Measurements from ENCODE around the gene TUBA1C.

Gene TUBA1C

DNA sequence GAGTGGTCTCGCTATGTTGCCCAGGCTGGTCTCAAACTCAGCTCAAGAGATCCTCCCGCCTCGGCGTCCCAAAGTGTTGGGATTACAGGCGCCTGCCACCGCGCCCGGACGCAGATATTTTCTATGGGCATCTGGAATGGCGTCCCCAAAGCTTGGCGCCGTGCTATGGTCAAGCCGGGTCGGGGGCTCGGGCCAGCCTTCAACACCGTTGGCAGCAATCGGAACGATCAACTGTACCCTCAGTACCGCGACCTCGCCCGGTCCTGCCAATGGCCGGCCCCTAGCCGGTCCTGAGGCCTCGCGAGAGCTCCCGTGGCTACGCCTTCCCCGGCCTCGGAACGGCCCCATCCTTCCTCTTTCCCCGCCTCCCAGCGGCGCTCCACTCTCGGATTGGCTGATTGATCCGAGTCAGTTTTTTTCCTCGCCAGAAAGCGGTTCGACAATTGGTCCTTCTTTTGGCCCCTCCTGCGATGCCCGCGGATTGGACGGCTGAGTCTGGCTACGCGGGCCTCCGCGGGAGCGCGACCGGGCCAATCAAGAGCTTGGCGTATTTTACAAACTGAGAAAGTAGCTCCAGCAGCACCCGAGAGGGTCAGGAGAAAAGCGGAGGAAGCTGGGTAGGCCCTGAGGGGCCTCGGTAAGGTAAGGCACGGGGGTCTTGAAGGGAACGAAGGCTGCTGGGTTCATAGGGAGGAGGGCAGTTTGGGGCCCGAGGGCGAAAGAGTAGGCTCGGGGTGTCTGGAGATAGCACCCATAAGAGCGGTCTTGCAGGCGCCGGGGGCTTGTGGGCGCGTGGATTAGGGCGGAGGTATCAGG, 58.0 kb downstream of the TUBA1C start, which contains the start of gene TROAP (continued):
- TF ChIP-seq PRDM1 (tag by site-specific recombination; IDR thresholded peaks at IDR 0.05) (no peak), ZNF155 (tag by site-specific recombination; IDR thresholded peaks at IDR 0.05) (no peak), ZNF561 (tag by site-specific recombination; IDR thresholded peaks at IDR 0.05; ENCODE audit: borderline replicate concordance) (0 out of 2 replicates have a peak, but pooled peaks have one; percentile 21), ZNF16 (tag by site-specific recombination; IDR thresholded peaks at IDR 0.05; ENCODE audit: low read depth) (no peak), ZNF48 (tag by site-specific recombination; IDR thresholded peaks at IDR 0.05) (no peak), ZBTB17 (tag by site-specific recombination; IDR thresholded peaks at IDR 0.05) (peak; percentile 54; the same call in 1 of the 2 replicates), RBAK (tag by site-specific recombination; IDR thresholded peaks at IDR 0.05) (no peak), ZNF132 (tag by site-specific recombination; IDR thresholded peaks at IDR 0.05; ENCODE audit: borderline replicate concordance) (no peak), ZNF510 (tag by site-specific recombination; IDR thresholded peaks at IDR 0.05; ENCODE audit: insufficient replicate concordance) (no peak), ZNF830 (tag by site-specific recombination; IDR thresholded peaks at IDR 0.05; ENCODE audit: low read depth) (no peak), ZBTB21 (tag by site-specific recombination; IDR thresholded peaks at IDR 0.05) (no peak), ZBTB1 (tag by site-specific recombination; IDR thresholded peaks at IDR 0.05) (no peak), ZNF174 (tag by site-specific recombination; IDR thresholded peaks at IDR 0.05) (no peak), BCL11B (tag by site-specific recombination; IDR thresholded peaks at IDR 0.05; ENCODE audit: low read depth) (peak; percentile 53; the same call in 1 of the 2 replicates), ZNF292 (tag by site-specific recombination; IDR thresholded peaks at IDR 0.05; ENCODE audit: borderline replicate concordance, low read depth) (no peak), ZNF626 (tag by site-specific recombination; IDR thresholded peaks at IDR 0.05) (no peak), HOXA7 (CRISPR knock-in tag; IDR thresholded peaks at IDR 0.05; ENCODE audit: borderline replicate concordance) (no peak)
- TF ChIP-seq, protein P1, sequence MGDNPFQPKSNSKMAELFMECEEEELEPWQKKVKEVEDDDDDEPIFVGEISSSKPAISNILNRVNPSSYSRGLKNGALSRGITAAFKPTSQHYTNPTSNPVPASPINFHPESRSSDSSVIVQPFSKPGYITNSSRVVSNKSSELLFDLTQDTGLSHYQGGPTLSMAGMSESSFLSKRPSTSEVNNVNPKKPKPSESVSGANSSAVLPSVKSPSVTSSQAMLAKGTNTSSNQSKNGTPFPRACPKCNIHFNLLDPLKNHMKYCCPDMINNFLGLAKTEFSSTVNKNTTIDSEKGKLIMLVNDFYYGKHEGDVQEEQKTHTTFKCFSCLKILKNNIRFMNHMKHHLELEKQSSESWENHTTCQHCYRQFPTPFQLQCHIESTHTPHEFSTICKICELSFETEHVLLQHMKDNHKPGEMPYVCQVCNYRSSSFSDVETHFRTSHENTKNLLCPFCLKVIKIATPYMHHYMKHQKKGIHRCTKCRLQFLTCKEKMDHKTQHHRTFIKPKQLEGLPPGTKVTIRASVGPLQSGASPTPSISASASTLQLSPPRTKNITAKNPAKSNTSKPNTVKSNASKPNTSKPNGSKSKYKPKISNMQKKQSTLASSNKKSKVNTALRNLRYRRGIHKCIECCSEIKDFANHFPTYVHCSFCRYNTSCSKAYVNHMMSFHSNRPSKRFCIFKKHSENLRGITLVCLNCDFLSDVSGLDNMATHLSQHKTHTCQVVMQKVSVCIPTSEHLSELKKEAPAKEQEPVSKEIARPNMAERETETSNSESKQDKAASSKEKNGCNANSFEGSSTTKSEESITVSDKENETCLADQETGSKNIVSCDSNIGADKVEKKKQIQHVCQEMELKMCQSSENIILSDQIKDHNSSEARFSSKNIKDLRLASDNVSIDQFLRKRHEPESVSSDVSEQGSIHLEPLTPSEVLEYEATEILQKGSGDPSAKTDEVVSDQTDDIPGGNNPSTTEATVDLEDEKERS (tag by site-specific recombination; IDR thresholded peaks at IDR 0.05), result no peak
- TF ChIP-seq, protein P2, sequence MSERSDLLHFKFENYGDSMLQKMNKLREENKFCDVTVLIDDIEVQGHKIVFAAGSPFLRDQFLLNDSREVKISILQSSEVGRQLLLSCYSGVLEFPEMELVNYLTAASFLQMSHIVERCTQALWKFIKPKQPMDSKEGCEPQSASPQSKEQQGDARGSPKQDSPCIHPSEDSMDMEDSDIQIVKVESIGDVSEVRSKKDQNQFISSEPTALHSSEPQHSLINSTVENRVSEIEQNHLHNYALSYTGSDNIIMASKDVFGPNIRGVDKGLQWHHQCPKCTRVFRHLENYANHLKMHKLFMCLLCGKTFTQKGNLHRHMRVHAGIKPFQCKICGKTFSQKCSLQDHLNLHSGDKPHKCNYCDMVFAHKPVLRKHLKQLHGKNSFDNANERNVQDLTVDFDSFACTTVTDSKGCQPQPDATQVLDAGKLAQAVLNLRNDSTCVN (tag by site-specific recombination; optimal IDR thresholded peaks at IDR 0.05), result peak; percentile 77
- TF ChIP-seq, protein P3, sequence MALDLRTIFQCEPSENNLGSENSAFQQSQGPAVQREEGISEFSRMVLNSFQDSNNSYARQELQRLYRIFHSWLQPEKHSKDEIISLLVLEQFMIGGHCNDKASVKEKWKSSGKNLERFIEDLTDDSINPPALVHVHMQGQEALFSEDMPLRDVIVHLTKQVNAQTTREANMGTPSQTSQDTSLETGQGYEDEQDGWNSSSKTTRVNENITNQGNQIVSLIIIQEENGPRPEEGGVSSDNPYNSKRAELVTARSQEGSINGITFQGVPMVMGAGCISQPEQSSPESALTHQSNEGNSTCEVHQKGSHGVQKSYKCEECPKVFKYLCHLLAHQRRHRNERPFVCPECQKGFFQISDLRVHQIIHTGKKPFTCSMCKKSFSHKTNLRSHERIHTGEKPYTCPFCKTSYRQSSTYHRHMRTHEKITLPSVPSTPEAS (tag by site-specific recombination; IDR thresholded peaks at IDR 0.05), result no peak
- TF ChIP-seq, protein P4, sequence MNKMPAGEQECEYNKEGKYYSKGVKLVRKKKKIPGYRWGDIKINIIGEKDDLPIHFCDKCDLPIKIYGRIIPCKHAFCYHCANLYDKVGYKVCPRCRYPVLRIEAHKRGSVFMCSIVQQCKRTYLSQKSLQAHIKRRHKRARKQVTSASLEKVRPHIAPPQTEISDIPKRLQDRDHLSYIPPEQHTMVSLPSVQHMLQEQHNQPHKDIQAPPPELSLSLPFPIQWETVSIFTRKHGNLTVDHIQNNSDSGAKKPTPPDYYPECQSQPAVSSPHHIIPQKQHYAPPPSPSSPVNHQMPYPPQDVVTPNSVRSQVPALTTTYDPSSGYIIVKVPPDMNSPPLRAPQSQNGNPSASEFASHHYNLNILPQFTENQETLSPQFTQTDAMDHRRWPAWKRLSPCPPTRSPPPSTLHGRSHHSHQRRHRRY (tag by site-specific recombination; IDR thresholded peaks at IDR 0.05), result no peak
- TF ChIP-seq, protein P5, sequence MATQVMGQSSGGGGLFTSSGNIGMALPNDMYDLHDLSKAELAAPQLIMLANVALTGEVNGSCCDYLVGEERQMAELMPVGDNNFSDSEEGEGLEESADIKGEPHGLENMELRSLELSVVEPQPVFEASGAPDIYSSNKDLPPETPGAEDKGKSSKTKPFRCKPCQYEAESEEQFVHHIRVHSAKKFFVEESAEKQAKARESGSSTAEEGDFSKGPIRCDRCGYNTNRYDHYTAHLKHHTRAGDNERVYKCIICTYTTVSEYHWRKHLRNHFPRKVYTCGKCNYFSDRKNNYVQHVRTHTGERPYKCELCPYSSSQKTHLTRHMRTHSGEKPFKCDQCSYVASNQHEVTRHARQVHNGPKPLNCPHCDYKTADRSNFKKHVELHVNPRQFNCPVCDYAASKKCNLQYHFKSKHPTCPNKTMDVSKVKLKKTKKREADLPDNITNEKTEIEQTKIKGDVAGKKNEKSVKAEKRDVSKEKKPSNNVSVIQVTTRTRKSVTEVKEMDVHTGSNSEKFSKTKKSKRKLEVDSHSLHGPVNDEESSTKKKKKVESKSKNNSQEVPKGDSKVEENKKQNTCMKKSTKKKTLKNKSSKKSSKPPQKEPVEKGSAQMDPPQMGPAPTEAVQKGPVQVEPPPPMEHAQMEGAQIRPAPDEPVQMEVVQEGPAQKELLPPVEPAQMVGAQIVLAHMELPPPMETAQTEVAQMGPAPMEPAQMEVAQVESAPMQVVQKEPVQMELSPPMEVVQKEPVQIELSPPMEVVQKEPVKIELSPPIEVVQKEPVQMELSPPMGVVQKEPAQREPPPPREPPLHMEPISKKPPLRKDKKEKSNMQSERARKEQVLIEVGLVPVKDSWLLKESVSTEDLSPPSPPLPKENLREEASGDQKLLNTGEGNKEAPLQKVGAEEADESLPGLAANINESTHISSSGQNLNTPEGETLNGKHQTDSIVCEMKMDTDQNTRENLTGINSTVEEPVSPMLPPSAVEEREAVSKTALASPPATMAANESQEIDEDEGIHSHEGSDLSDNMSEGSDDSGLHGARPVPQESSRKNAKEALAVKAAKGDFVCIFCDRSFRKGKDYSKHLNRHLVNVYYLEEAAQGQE (tag by site-specific recombination; IDR thresholded peaks at IDR 0.05), result 0 out of 2 replicates have a peak, but pooled peaks have one; percentile 13
- TF ChIP-seq, protein P6, sequence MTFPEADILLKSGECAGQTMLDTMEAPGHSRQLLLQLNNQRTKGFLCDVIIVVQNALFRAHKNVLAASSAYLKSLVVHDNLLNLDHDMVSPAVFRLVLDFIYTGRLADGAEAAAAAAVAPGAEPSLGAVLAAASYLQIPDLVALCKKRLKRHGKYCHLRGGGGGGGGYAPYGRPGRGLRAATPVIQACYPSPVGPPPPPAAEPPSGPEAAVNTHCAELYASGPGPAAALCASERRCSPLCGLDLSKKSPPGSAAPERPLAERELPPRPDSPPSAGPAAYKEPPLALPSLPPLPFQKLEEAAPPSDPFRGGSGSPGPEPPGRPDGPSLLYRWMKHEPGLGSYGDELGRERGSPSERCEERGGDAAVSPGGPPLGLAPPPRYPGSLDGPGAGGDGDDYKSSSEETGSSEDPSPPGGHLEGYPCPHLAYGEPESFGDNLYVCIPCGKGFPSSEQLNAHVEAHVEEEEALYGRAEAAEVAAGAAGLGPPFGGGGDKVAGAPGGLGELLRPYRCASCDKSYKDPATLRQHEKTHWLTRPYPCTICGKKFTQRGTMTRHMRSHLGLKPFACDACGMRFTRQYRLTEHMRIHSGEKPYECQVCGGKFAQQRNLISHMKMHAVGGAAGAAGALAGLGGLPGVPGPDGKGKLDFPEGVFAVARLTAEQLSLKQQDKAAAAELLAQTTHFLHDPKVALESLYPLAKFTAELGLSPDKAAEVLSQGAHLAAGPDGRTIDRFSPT (tag by site-specific recombination; IDR thresholded peaks at IDR 0.05), result peak; percentile 96
- TF ChIP-seq, protein P7, sequence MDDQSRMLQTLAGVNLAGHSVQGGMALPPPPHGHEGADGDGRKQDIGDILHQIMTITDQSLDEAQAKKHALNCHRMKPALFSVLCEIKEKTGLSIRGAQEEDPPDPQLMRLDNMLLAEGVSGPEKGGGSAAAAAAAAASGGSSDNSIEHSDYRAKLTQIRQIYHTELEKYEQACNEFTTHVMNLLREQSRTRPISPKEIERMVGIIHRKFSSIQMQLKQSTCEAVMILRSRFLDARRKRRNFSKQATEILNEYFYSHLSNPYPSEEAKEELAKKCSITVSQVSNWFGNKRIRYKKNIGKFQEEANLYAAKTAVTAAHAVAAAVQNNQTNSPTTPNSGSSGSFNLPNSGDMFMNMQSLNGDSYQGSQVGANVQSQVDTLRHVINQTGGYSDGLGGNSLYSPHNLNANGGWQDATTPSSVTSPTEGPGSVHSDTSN (CRISPR knock-in tag; IDR thresholded peaks at IDR 0.05), result no peak
